ENCODE measurements around the gene REXO4. TPM values are rescaled to one million over a fixed set of nuclear protein-coding genes. Genes with fewer than 3 reads are reported as not detected.

REXO4 gene
- total and polyA plus RNA-seq, 4 donors: 7.4 to 12.1 (median 9.1) TPM

- no peak overlapping the region for H3K4me3 ChIP-seq (ENCODE audit: low read depth in 1 of 3, low read length in 3 of 3)
- no peak overlapping the region for H3K27ac ChIP-seq (ENCODE audit: low read depth in 1 of 2, low read length in 2 of 2)
- no peaks in the 10 kb centered on the region for H3K4me1 ChIP-seq (ENCODE audit: control insufficient read depth in 4 of 4, insufficient read depth in 4 of 4, low read length in 3 of 4)
- TF ChIP-seq MAX (IDR thresholded peaks at IDR 0.05) (no peak), CTCF (IDR thresholded peaks at IDR 0.05; ENCODE audit: low read depth, low read length, missing input control) (no peak), FOXA2 (IDR thresholded peaks at IDR 0.05) (no peak), REST (IDR thresholded peaks at IDR 0.05) (no peak), ZBTB33 (IDR thresholded peaks at IDR 0.05) (no peak), FOXA1 (IDR thresholded peaks at IDR 0.05) (no peak), EGR1 (IDR thresholded peaks at IDR 0.05; ENCODE audit: low read depth in 2 of 2) (no peak), ATF3 (IDR thresholded peaks at IDR 0.05) (no peak), TAF1 (conservative IDR thresholded peaks at IDR 0.05) (no peak), HNF4G (IDR thresholded peaks at IDR 0.05) (no peak), GABPA (IDR thresholded peaks at IDR 0.05 in 1 of 2, conservative IDR thresholded peaks at IDR 0.05 in 1 of 2) (no peak), JUND (IDR thresholded peaks at IDR 0.05) (no peak)
- 91% methylated on average over 12 of the region's 12 CpGs for WGBS
- H3K9ac ChIP-seq (ENCODE audit: low read depth in 1 of 2, low read length in 2 of 2): no peak overlapping the region
- no peak for DNase-seq (ENCODE audit: low spot score)
- no peaks in the 10 kb centered on the region for H3K9me3 ChIP-seq (ENCODE audit: control insufficient read depth in 4 of 4, low read length in 3 of 4)
- no peaks in the 10 kb centered on the region for H3K27me3 ChIP-seq (ENCODE audit: control insufficient read depth in 4 of 4, insufficient read depth in 4 of 4, low read length in 3 of 4)
- no peaks in the 10 kb centered on the region for H3K36me3 ChIP-seq (ENCODE audit: control insufficient read depth in 4 of 4, insufficient read depth in 3 of 4, low read depth in 1 of 4, low read length in 3 of 4)
Observed at GRCh38 chr9:133440874-133441273, 23.1 kb upstream of the REXO4 start.

GRCh38 chr9:133439337-133439736, 21.5 kb upstream of the REXO4 start:
- TF ChIP-seq HNF4G (IDR thresholded peaks at IDR 0.05) (no peak), MAX (IDR thresholded peaks at IDR 0.05) (no peak), GABPA (IDR thresholded peaks at IDR 0.05 in 1 of 2, conservative IDR thresholded peaks at IDR 0.05 in 1 of 2) (no peak), FOXA2 (IDR thresholded peaks at IDR 0.05) (no peak), CTCF (IDR thresholded peaks at IDR 0.05; ENCODE audit: low read depth, low read length, missing input control) (no peak), TAF1 (conservative IDR thresholded peaks at IDR 0.05) (no peak), RAD21 (IDR thresholded peaks at IDR 0.05) (no peak), HNF4A (conservative IDR thresholded peaks at IDR 0.05) (no peak), EGR1 (IDR thresholded peaks at IDR 0.05; ENCODE audit: low read depth in 2 of 2) (no peak)
- no peaks in the 10 kb centered on the region for H3K4me1 ChIP-seq (ENCODE audit: control insufficient read depth in 4 of 4, insufficient read depth in 4 of 4, low read length in 3 of 4)
- H3K27ac ChIP-seq (ENCODE audit: low read depth in 1 of 2, low read length in 2 of 2): no peak overlapping the region
- no peak overlapping the region for H3K9ac ChIP-seq (ENCODE audit: low read depth in 1 of 2, low read length in 2 of 2)
- DNase-seq (ENCODE audit: low spot score): no peak
- no peak overlapping the region for H3K4me3 ChIP-seq (ENCODE audit: low read depth in 1 of 3, low read length in 3 of 3)
- H3K27me3 ChIP-seq (ENCODE audit: control insufficient read depth in 4 of 4, insufficient read depth in 4 of 4, low read length in 3 of 4): no peaks in the 10 kb centered on the region
- WGBS: 86% methylated on average over 4 of the region's 4 CpGs
- H3K36me3 ChIP-seq (ENCODE audit: control insufficient read depth in 4 of 4, insufficient read depth in 3 of 4, low read depth in 1 of 4, low read length in 3 of 4): no peaks in the 10 kb centered on the region
- H3K9me3 ChIP-seq (ENCODE audit: control insufficient read depth in 4 of 4, low read length in 3 of 4): no peaks in the 10 kb centered on the region
